ENCODE measurements around the gene KCTD6.

The KCTD6 gene

GRCh38 chr3:58474348-58474911 lies 17.5 kb upstream of the KCTD6 start:
- DNase-seq (ENCODE audit: low read depth) = no peak
- no peak for TF ChIP-seq CTCF (IDR thresholded peaks at IDR 0.05; ENCODE audit: insufficient read depth, low read depth, low read length, missing control alignments)
- no peak overlapping the region for H3K4me3 ChIP-seq (ENCODE audit: low read length)

GRCh38 chr3:58474967-58475578 lies 16.8 kb upstream of the KCTD6 start:
- no peak for DNase-seq (ENCODE audit: low read depth)
- no peak for TF ChIP-seq CTCF (IDR thresholded peaks at IDR 0.05; ENCODE audit: insufficient read depth, low read depth, low read length, missing control alignments)
- H3K4me3 ChIP-seq (ENCODE audit: low read length) = no peak overlapping the region

GRCh38 chr3:58478781-58479180 lies 13.1 kb upstream of the KCTD6 start:
- H3K4me3 ChIP-seq (ENCODE audit: low read length) = no peak overlapping the region
- TF ChIP-seq CTCF (IDR thresholded peaks at IDR 0.05; ENCODE audit: insufficient read depth, low read depth, low read length, missing control alignments) = no peak
- DNase-seq (ENCODE audit: low read depth) = no peak

- no peak overlapping the region for H3K4me3 ChIP-seq (ENCODE audit: low read length)
- no peak for TF ChIP-seq CTCF (IDR thresholded peaks at IDR 0.05; ENCODE audit: insufficient read depth, low read depth, low read length, missing control alignments)
- DNase-seq (ENCODE audit: low read depth) = no peak
Measured at GRCh38 chr3:58480309-58480708, 11.6 kb upstream of the KCTD6 start.

GRCh38 chr3:58482917-58483636 lies 8.8 kb upstream of the KCTD6 start:
- no peak overlapping the region for H3K4me3 ChIP-seq (ENCODE audit: low read length)
- DNase-seq (ENCODE audit: low read depth) = no peak
- TF ChIP-seq CTCF (IDR thresholded peaks at IDR 0.05; ENCODE audit: insufficient read depth, low read depth, low read length, missing control alignments) = no peak

GRCh38 chr3:58484045-58484721 lies 7.7 kb upstream of the KCTD6 start:
- no peak overlapping the region for H3K4me3 ChIP-seq (ENCODE audit: low read length)
- TF ChIP-seq CTCF (IDR thresholded peaks at IDR 0.05; ENCODE audit: insufficient read depth, low read depth, low read length, missing control alignments) = no peak
- no peak for DNase-seq (ENCODE audit: low read depth)

Measured in epithelial cell of esophagus (primary cell).